ENCODE data around the gene FZD1. TPM values are rescaled to one million over a fixed set of nuclear protein-coding genes. Genes with fewer than 3 reads are reported as not detected.

The FZD1 gene
- total and polyA plus RNA-seq, 10 of the 15 experiments (the other 5 are each of a cell fraction or from before 2014, with no cell fraction given) = 0.07 to 0.56 (median 0.18) TPM

GRCh38 chr7:91319351-91319750, 55.1 kb downstream of the FZD1 start:
- ATAC-seq (no peak), FAIRE-seq (no peak), DNase-seq (ENCODE audit: low read depth, low spot score) (no peak)
- POLR2A ChIA-PET = no interaction called here
- H3K9me3 ChIP-seq (replicated peaks; ENCODE audit: control insufficient read depth, insufficient read depth, low read length) = no peaks in the 10 kb centered on the region
- no peaks in the 10 kb centered on the region for H4K20me1 ChIP-seq (ENCODE audit: control insufficient read depth, insufficient read depth)
- SMC1A ChIA-PET (ENCODE audit: uncharacterized antibody, unreplicated experiment) = no interaction called here
- RAD21 ChIA-PET (ENCODE audit: unreplicated experiment) = no interaction called here
- H3K4me1 ChIP-seq (ENCODE audit: control insufficient read depth, insufficient read depth, low read length) = no peaks in the 10 kb centered on the region
- WGBS (ENCODE audit: insufficient coverage, insufficient replicate concordance, low lambda C conversion rate, missing lambda C conversion rate) = 18% methylated on average over 4 of the region's 4 CpGs
- in situ Hi-C loops (cut with MboI) = no loop called here
- intact Hi-C loops (cut with micrococcal nuclease; ENCODE audit: unreplicated experiment) = no loop called here
- no peaks in the 10 kb centered on the region; a peak in 1 of 4 replicates for H3K27me3 ChIP-seq (replicated peaks in 1 of 2; ENCODE audit: control insufficient read depth in 2 of 2, insufficient read depth in 2 of 2, low read length in 1 of 2)
- CTCF ChIA-PET = no interaction called here
- BruUV-seq (replicated peaks) = no TSS peak
- H3K27ac ChIP-seq (ENCODE audit: control insufficient read depth, insufficient read depth) = no peak overlapping the region
- no peak overlapping the region for H2AFZ ChIP-seq (ENCODE audit: control insufficient read depth, low read depth, low read length)
- no peak overlapping the region for H3K4me3 ChIP-seq
- no peak overlapping the region for H3K4me2 ChIP-seq (ENCODE audit: control insufficient read depth, insufficient read depth)
- no peak overlapping the region for H3K9ac ChIP-seq (ENCODE audit: control insufficient read depth, insufficient read depth, low read length)
- no peak for TF ChIP-seq NKRF (conservative IDR thresholded peaks at IDR 0.05)
- no peak for TF ChIP-seq BMI1 (IDR thresholded peaks at IDR 0.05; ENCODE audit: borderline replicate concordance)
- no peak for TF ChIP-seq ZNF274 (IDR thresholded peaks at IDR 0.05; ENCODE audit: insufficient read depth, insufficient read length)
- TF ChIP-seq SMAD1 (IDR thresholded peaks at IDR 0.05; ENCODE audit: low read depth, partially characterized antibody) = no peak
- no peak for TF ChIP-seq BCL3 (IDR thresholded peaks at IDR 0.05; ENCODE audit: borderline replicate concordance, insufficient read depth, low read depth, low read length, poor library complexity, severe bottlenecking)
- TF ChIP-seq SPI1 (IDR thresholded peaks at IDR 0.05; ENCODE audit: borderline replicate concordance, insufficient read depth, low read depth, low read length) = no peak
- no peak for TF ChIP-seq ZNF622 (IDR thresholded peaks at IDR 0.05)
- no peak for TF ChIP-seq TBL1XR1 (IDR thresholded peaks at IDR 0.05; ENCODE audit: low read depth, low read length)
- TF ChIP-seq NBN (IDR thresholded peaks at IDR 0.05) = no peak
- no peak for TF ChIP-seq WRNIP1 (IDR thresholded peaks at IDR 0.05; ENCODE audit: borderline replicate concordance, low read depth, low read length)
- TF ChIP-seq KLF5 (IDR thresholded peaks at IDR 0.05; ENCODE audit: partially characterized antibody) = no peak
- no peak for TF ChIP-seq SUPT20H (IDR thresholded peaks at IDR 0.05; ENCODE audit: borderline replicate concordance, control insufficient read depth, low read depth, low read length)
- no peak for TF ChIP-seq TARDBP (IDR thresholded peaks at IDR 0.05; ENCODE audit: borderline replicate concordance)
- no peak for TF ChIP-seq ATF2 (IDR thresholded peaks at IDR 0.05; ENCODE audit: low read length)
- no peak for TF ChIP-seq EED (IDR thresholded peaks at IDR 0.05; ENCODE audit: low read depth)
- TF ChIP-seq SRF (IDR thresholded peaks at IDR 0.05; ENCODE audit: low read depth in 2 of 2, low read length in 2 of 2) = no peak
- no peaks in the 10 kb centered on the region for H3K79me2 ChIP-seq (ENCODE audit: control insufficient read depth, insufficient read depth, low read length)
- H3K36me3 ChIP-seq (ENCODE audit: control insufficient read depth in 2 of 2, insufficient read depth in 2 of 2, low read length in 1 of 2) = no peaks in the 10 kb centered on the region
